ENCODE measurements around the gene NEDD9.

DNA sequence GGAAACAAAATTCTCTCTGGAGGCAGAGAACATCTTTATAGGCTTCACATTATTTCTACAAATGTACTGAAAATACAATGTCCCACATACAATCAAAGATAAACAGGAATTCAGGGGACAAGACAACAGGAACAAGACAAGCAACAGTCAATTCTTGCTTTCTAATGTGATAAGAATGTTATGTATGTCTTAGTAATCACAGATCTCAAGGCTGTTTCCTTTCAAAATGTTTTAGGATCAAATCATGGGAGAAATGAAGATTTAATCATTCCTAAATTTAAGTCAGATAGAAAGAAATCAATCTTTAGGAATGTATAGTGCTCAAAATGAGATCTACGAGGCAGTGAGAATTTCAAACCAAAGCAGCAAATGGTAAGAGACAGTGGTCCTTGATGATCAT is 32.1 kb downstream of the NEDD9 start:
- TF ChIP-seq RARB (CRISPR knock-in tag; IDR thresholded peaks at IDR 0.05) (no peak), OSR1 (CRISPR knock-in tag; IDR thresholded peaks at IDR 0.05) (no peak), ZNF70 (CRISPR knock-in tag; IDR thresholded peaks at IDR 0.05) (no peak), ZFP3 (CRISPR knock-in tag; IDR thresholded peaks at IDR 0.05) (no peak), ARNTL (CRISPR knock-in tag; IDR thresholded peaks at IDR 0.05; ENCODE audit: borderline replicate concordance, low read depth) (no peak)

All from SK-N-SH treated with all-trans-retinoic acid at 6 μM for 48 hours (cell line).